HG02840 (cell line): Measurements from ENCODE around the gene SPDYA.
A peak's percentile ranks its signal among the peaks of the same experiment; 100 is the strongest.

Experiments used
- ATAC-seq: cut with Tn5 transposase; IDR thresholded peaks from one replicate; pipeline ENCODE4 v1.9.1; 2021; ENCODE audit warnings: mild to moderate bottlenecking, moderate library complexity, moderate number of reproducible peaks; ENCODE audit not compliant: unreplicated experiment, low FRiP score

The SPDYA gene

DNA sequence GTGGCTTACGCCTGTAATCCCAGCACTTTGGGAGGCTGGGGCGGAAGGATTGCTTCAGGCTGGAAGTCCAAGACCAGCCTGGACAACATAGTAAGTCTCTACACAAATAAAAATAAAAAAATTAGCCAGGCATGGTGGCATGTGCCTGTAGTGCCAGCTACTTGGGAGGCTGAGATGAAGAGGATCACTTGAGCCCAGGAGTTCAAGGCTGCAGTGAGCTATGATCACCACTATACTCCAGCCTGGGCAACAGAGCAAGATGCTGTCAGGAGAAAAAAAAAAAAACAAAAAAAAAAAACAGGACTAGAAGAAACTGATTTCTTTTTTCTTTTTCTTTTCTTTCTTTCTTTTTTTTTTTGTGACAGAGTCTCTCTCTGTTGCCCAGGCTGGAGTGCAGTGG, 13.6 kb downstream of the SPDYA start:
- ATAC-seq: no peak

DNA sequence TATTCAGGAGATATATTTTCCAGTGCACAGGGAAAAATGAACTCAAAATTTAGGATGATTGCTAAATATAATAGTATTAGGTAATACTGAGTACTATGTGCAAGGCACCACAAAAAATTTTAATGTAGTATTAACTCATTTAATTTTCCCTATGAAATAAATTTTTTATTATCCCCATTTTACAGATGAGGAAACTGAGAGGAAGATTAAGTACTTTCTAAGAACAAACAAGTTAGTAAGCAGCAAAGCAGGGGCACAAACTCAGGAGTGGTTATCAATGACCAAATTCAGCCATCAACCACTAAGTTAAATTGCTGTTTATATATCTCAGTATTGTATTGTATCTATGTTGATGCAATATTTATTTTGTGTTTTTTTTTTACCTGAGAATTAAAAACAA, 14.2 kb downstream of the SPDYA start:
- no peak for ATAC-seq

DNA sequence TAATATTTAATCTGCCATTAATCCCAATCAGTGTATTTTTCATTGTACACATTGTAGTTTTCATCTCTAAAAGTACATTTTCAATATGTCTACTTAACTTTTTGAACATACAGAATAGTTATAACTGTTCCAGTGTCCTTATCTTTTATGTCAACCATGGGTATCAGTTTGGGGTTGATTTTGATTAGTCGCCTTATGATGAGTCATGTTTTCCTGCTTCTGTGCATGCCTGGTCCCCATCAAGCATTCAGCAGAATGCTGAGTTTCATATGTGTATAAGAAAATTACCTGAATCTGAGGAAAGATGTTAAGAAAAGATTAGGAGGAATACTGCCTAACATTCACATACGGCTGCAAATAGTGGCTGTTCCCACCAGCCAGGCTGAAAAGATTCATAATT, 17.7 kb downstream of the SPDYA start:
- no peak for ATAC-seq

DNA sequence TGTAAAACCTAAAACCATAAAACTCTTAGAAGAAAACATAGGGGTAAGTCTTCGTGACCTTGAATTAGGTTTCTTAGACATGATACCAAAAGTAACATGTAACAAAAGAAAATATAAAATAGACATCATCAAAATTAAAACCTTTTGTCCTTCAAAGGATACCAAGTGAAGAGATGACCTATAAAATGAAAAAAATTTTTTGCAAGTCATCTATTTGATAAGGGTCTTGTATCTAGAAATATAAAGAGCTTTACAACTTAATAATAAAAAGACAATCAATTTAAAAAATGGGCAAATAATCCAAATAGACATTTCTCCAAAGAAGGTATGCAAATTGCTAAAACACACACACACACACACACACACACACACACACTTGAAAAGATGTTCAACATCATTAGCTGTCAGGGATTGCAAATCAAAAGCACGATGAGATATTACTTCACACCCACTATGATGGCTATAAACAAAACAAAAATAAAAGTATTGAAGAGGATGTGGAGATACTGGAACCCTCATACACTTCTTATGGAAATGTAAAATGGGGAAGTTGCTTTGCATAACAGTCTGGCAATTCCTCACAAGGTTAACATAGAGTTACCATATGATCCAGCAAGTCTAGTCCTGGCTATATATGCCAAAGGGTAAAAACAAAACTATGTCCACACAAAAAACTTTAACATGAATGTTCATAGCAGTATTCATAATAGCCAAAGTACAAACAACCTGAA, 23.3 kb downstream of the SPDYA start:
- no peak for ATAC-seq

DNA sequence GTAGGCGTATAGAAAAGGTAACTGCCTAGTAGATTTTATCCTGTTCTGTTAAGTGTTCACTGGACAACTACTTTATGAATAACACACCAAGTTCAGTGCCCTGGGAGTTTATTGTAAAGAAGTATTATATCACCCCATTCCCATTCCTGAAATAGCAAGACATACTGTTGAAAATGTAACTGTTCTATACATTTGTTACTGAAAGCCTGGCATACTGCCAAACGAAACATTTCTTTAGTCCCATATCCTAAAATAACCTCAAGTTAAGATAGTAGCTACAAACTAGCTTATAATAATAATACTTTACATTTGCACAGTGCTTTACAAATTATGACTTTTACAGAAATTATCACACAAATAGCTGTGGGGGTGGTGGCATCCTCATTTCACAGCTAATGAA, 25.1 kb downstream of the SPDYA start:
- ATAC-seq: no peak

DNA sequence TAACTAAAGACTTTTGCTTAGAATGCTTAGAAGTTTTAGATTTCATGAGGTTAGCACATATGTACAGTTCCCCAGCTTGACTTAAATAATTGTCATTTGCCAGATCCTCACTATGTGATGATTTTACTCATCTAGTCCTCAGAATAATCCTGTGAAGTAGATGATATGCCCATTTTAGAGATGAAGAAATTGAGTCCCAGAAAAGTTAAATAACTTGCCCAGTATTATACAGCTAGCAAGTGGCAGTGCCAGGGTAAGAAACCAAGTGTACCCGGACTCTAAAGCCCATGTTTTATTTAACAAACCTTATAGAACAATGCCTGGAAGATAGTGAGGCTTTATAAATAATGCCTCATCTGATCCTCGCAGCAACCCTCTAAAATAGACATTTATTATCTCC, 28.3 kb downstream of the SPDYA start:
- no peak for ATAC-seq

DNA sequence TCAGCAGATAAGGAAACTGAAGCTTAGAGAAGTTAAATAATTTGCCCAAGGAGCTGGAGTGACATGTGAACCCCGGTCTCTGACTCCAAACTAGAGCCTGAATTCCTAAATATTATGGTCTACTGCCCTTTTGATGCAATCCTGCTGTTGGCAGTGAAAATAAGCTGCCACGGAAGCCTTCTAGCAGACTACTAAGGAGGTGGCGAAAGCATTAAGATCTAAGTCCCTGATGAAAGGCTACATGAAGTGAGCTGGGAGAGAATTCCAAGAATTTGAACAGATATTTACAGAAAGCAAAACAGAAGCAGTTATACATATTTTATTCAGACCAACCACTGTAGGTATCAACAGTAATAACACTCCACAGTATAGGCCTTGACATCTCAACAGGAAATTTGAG, 31.4 kb downstream of the SPDYA start:
- no peak for ATAC-seq

DNA sequence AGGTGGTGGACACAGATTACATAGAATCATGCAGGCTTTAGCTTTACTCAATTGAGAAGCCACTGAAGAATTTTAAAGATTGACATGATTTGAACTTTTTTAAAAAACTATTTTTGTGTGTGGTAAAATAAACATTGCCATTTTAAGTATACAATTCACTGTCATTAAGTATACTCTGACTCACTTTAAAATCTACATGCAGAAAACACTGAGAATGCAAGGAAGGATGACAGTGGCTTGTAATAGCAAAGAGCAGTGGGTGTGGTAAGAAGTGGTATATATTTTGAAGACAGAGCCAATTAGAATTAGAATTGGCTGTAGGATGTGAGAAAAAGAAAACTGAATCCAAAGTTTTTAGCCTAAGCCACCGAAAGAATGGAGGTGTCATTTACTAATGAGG, 44.6 kb downstream of the SPDYA start:
- ATAC-seq: no peak

DNA sequence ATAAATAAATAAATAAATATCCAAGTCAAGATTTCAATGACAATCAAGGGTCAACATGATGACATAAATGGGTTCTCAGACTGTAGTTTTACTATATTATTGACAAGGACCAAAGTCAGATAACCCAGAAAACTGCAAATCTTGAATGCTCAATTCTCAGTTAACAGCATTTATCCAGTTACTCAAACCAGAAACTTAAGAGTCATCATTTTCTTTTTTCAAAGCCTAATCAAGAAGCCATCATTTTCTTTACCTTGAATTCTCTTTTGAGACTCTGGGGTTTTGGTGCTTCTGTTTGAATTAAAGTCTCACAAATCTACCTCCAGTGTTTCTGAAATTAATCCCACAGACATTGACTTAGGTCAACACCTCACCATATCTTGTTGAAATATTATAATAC, 45.3 kb downstream of the SPDYA start:
- no peak for ATAC-seq

DNA sequence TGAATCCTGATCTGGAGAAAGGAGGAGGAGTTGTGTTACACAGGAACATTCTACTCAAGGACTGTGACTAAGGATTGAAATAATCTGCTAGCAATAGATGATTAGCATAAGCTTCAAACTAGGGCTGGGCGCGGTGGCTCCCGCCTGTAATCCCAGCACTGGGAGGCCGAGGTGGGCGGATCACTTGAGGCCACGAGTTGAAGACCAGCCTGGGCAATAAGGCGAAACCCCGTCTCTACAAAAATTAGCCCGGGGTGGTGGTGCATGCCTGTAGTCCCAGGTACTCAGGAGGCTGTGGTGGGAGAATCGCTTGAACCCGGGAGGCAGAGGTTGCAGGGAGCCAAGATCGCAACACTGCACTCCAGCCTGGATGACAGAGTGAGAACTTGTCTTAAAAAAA, 58.0 kb downstream of the SPDYA start:
- no peak for ATAC-seq

DNA sequence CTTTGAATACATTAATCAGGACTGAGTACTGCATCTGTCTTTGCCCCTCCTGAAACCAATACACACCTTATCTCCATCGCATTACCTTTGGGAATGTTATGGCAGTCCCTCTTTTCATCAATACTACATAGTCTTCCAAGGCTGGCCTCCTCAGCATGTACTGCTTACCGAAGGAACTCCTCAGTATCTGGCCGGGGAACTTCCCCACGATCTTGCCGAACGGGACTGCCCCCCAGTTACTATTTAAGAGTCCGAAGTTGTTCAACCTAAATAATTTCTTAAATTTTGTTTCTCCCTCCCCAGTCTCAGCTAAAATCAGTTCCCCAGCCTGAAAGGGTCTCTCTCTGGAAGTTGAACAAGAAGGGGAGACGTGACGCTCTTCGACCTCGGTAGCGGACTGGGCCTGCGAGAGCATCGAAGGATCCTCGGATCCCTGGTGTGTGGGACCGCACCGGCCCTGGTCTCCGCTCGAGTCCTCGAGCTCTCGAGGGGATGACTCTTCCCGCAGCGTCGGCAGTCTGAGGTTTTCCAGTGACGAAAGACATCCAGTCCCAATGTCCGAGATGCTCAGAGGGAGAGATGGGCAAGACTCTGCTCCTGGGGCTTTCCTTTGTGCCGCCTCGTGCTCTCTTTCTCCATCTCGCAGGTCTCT, 59.0 kb downstream of the SPDYA start:
- peak; percentile 7 for ATAC-seq

DNA sequence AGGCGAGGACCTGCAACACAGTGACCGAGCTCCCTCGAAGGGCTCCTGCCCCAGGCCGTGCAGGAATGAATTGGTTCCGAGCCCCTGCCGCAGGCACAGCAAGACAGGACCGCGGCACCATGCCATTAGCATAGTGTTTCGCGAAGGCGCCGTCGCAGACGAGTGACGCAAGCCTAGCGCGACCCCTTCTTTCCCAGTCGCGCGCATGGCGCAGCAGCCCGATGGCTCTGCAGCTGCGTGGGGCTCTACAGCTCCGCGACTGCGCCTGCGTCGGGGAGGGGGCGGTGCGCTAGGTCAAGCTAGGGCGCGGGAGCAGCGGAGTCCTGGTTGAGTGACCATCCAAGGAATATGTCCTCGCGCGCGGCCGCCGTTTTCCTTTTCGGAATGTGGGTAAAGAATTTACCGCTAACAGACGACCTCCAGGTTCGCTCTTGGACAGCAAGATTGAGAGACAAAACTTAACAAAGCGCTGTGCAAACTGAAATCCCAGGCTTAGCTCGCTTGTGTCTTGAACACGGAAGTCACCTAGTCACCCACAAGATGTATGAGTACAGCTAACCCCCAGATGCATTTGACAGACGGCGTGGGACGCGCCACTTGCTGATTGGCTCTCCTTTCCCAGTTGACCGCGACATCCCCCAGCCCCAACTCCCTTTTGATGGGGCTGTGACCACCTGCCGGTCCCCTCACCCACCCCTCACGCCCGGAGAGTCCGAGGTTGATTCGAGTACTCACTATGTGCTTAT, 59.7 kb downstream of the SPDYA start, which contains the start of gene TRMT61B:
Gene TRMT61B (minus strand): TSS at position 164 of the 746 bp plus-strand sequence. CDS start 32 bp downstream, at position 132.
- ATAC-seq: peak; percentile 98

DNA sequence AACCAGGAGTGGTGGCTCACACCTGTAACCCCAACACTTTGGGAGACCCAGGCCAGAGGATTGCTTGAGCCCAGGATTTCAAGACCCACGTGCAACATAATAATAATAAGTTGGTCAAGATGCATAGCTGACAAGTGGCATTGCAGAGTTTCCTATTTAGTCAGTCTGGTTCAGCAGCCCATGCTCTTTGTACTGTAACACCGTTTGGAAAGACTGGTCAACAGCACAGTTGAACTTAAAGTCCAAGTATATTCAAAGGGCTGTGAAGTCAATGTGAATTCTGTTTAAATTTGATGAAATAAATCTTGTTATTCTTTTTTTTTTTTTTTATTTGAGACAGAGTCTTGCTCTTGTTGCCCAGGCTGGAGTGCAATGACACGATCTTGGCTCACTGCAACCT, 61.0 kb downstream of the SPDYA start:
- no peak for ATAC-seq

DNA sequence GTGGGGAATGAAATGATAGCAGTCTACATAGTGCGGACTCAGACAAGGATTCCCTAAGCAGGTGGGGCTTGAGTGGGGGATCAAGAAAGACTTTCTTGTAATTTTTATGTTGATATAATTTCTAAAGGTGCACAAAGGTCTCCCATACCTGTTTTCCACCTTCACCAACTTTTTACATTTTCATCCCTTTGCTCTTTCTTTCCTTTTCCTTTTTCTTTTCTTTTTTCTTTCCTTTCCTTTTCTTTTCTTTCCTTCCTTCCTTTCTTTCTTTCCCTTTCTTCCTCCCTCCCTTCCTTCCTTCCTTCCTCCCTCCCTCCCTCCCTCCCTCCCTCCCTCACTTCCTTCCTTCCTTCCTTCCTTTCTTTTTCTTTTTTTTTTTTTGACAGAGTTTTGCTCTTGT, 69.6 kb downstream of the SPDYA start:
- no peak for ATAC-seq

DNA sequence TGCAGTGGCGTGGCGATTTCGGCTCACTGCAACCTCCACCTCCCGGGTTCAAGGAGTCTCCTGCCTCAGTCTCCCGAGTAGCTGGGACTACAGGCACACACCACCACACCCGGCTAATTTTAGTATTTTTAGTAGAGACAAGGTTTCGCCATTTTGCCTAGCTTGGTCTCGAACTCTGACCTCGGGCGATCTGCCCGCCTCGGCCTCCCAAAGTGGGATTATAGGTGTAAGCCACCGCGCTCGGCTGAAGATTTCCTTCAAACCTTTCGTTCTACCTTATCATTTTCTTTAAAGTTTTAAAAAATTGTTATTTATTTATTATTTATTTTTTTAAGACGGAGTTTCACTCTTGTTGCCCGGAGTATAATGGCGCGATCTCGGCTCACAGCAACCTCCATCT, 82.9 kb downstream of the SPDYA start:
- ATAC-seq: no peak

DNA sequence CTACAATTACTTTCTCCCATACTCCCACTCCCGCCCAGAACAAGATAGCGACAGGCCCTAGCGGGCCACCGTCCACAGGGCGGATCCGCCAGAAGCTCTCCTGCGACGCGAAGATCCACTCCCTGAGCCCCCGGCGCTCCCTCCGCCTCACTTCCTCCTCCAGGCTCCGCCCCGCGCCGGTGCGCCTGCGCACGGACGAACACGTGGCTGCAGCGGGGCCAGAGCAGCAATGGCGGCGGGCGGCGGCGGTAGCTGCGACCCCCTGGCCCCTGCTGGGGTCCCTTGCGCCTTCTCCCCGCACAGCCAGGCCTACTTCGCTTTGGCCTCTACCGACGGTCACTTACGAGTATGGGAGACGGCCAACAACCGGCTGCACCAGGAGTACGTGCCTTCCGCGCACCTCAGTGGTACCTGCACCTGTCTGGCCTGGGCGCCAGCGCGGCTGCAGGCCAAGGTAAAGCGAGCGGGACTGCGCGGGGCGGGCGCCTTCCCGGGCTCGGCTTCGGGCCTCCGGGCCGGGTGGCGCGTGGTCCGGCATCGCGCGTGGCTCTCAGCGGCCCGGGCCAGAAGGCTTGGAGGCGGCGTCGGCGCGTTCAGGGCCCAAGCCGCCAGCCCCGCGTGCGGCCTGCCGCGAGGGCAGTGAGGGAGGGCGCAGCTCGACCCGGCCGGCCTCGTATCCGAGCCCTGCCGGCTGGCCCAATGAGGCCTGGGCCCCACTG, 84.0 kb downstream of the SPDYA start, which contains the start of gene WDR43:
Gene WDR43 (plus strand): TSS at position 198 of the 719 bp plus-strand sequence. CDS start 32 bp downstream, at position 230.
- peak; percentile 95 for ATAC-seq

DNA sequence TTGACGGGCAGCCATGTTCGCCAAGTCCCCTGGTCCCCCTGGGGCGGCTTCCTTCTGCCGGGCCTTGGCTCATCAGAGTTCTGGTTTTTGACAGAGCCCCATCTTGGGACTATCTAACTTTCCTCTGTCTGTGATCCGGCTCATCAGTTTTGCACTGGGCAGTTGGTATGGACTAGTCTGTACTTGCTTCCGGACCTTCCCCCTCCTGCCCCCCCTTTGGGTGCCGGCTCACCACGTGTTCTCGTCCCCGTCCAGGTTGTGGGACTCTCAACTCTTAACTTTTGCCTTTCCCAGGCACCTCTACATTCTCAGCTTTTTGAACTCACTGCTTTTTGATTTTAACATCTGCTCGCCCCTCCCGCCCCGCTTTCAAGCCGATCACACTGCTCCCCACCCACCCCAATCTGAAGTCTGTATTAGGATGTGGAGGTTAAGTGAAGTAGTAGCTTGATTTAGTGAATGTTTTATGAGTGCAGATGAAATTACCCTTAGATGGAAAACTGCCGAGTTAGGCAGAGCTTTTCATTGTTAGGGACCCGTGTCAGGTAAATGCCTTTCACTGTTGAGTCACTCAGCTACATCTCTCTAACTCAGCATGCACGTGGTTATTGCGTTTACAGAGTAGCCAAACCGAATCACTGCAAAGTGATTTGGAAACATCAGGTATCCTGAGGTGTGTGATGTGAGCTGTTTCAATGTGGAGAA, 84.7 kb downstream of the SPDYA start:
- ATAC-seq: no peak

DNA sequence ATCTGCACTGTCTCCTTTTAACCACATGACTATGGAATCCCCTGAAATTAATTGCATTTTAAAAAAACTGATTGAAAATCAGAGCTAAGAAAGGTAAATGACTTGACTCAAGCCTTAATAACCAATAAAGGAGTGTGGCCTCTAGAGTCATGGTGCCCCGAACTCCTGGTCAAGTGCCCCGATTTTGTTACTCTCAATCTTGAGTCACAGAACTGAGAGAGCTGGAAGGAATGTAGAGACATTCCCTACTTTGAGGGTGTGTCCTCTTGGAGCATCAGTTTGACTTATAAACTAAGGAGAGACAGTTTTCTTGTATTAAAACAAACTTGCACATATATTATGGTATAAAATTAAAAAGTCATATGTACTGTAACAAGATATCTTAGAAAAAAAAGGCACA, 86.3 kb downstream of the SPDYA start:
- no peak for ATAC-seq

DNA sequence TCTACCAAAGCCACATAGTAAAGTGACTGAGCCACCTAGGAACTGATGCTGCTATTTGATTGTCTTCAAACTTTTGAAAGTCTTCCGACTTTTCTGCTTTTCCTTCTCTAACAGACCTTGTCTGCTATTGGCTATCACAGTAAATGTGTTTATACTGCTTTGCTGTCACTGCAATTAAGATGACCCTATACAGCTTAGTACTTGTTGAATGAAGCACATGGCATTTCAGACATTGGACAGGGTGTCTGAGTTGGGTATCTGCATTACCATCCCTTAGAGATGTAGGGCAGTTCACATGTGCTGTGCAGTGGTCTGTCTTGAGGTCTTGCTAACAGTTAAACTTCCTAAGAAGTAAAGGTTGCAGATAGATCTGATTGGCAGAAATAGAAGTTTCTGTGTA, 87.4 kb downstream of the SPDYA start:
- ATAC-seq: no peak
